ENCODE data around the gene TCF7L2.

GRCh38 chr10:113142601-113143362, 192.7 kb downstream of the TCF7L2 start:
- no peak for TF ChIP-seq CTCF (conservative IDR thresholded peaks at IDR 0.05)
- no peak for TF ChIP-seq EZH2 (IDR thresholded peaks at IDR 0.05; ENCODE audit: low read depth)
